Lower leg skin (tissue), 3 donors: Measurements from ENCODE around the gene TACR2.

Experiments used
- POLR2A ChIP-seq, 2 donors: fragments of 450-650 bp; IDR thresholded peaks; one replicate each; pipeline ENCODE4 v1.6.1; 2016 to 2017; ENCODE audit warnings: antibody characterized with exemption in 2 of 2, mild to moderate bottlenecking in 1 of 2, moderate library complexity in 1 of 2
- TF ChIP-seq, protein P1 (sequence below), 3 donors: fragments of 450-650 bp; IDR thresholded peaks; one replicate each; pipeline ENCODE4 v1.5.1; 2016; ENCODE audit warnings: antibody characterized with exemption in 3 of 3, mild to moderate bottlenecking in 3 of 3, moderate library complexity in 2 of 3

DNA sequence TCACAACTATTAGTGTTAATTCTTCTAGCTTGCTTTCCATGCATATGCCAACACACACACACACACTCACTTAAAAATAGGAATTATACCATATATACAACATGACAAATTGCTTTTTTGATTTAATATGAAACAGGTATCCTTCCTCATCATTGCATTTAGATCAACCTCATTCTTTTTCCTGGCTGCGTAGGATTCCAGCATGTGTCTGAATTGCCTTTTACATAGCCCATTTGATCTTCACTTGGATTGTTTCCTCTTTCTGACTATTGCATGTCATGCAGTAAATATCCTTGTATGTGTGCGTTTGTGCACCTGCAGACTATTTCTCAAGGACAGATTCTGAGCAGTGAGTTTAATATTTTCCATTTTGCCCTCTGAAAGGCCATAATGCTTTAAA is 28.2 kb downstream of the TACR2 start:
- TF ChIP-seq, protein P1, sequence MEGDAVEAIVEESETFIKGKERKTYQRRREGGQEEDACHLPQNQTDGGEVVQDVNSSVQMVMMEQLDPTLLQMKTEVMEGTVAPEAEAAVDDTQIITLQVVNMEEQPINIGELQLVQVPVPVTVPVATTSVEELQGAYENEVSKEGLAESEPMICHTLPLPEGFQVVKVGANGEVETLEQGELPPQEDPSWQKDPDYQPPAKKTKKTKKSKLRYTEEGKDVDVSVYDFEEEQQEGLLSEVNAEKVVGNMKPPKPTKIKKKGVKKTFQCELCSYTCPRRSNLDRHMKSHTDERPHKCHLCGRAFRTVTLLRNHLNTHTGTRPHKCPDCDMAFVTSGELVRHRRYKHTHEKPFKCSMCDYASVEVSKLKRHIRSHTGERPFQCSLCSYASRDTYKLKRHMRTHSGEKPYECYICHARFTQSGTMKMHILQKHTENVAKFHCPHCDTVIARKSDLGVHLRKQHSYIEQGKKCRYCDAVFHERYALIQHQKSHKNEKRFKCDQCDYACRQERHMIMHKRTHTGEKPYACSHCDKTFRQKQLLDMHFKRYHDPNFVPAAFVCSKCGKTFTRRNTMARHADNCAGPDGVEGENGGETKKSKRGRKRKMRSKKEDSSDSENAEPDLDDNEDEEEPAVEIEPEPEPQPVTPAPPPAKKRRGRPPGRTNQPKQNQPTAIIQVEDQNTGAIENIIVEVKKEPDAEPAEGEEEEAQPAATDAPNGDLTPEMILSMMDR (IDR thresholded peaks at IDR 0.05): no peak
- no peak for TF ChIP-seq POLR2A (IDR thresholded peaks at IDR 0.05)
